ENCODE data around the gene PAGE2.

DNA sequence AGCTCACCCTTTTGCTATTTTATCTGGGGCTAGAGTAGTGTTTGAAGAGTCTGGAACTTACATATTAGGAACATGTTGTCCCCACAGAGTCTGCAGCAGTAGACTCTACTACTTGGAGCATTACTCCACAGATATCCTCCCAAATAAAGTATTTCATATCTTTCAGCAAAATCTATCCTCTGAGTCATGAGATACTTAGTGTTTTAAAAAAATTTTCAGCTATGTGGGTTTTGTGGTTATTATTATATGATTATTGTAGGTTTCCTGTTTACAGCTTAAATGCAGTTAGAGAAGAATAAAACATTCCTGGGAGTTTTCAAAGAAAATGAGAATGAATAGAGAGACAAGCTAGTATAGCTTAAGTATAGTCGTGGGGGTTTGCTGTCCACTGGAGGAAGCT lies 30.9 kb downstream of the PAGE2 start:
- no peak for TF ChIP-seq POLR2A (IDR thresholded peaks at IDR 0.05)
- TF ChIP-seq, protein P1, sequence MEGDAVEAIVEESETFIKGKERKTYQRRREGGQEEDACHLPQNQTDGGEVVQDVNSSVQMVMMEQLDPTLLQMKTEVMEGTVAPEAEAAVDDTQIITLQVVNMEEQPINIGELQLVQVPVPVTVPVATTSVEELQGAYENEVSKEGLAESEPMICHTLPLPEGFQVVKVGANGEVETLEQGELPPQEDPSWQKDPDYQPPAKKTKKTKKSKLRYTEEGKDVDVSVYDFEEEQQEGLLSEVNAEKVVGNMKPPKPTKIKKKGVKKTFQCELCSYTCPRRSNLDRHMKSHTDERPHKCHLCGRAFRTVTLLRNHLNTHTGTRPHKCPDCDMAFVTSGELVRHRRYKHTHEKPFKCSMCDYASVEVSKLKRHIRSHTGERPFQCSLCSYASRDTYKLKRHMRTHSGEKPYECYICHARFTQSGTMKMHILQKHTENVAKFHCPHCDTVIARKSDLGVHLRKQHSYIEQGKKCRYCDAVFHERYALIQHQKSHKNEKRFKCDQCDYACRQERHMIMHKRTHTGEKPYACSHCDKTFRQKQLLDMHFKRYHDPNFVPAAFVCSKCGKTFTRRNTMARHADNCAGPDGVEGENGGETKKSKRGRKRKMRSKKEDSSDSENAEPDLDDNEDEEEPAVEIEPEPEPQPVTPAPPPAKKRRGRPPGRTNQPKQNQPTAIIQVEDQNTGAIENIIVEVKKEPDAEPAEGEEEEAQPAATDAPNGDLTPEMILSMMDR (IDR thresholded peaks at IDR 0.05) = no peak
